Measurements from ENCODE around the gene FAM24B. TPM values are rescaled to one million over a fixed set of nuclear protein-coding genes. Genes with fewer than 3 reads are reported as not detected.

The FAM24B gene
- polyA plus RNA-seq, 1 experiment, result 4.6 TPM

DNA sequence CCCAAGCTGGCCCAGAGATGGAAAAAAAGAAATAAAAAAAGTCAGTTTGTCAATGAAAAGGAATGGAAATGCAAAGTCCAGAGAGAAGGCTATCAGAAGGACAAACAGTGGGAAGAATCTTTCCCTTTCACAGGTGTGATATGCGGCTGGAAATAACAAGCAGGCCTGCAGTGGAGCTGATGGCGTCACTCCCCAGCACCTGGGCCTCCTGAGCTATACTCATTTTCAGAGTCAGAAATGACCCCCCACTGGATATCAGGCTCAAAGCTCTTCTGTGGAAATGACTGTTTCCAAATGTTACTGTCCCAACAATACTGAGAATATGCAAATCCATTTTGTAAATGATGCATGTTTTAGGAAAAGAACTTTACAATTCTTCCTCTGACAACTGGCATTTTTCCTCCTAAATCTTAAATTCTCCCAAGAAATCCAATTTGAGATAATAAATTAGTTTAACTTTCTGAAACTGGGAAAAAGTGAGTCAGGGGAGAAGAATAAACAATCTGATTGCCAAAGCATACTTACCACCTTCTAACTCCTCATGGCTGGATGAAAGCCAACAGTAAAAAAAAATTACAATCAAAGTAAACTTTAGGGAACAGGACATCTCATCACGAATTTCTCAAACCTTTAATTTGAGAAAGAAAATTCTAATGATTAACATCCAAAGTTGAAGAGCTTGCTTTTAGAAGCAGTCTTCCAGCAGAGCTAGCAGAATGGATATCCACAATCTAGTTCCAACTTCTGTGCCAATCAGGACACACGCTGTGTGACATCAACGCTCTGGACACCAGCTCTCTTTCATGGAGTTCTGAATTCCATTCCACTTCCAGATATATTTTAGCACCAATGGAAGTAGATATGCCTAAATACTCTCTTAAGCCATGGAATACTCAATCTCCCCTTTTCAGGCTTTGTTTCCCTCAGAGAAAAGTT lies 28.4 kb downstream of the FAM24B start:
- no peak for DNase-seq (ENCODE audit: low read depth, low spot score)
- H3K27me3 ChIP-seq (ENCODE audit: control insufficient read depth, insufficient read depth, low read length), result no peaks in the 10 kb centered on the region
- H3K27ac ChIP-seq (ENCODE audit: low read depth, low read length), result no peak overlapping the region
- no peaks in the 10 kb centered on the region; the same call in 1 of the 2 replicates for H3K9me3 ChIP-seq (ENCODE audit: control insufficient read depth, insufficient read depth, low read length)
- CTCF ChIA-PET, result no interaction called here
- no peak overlapping the region for H3K4me3 ChIP-seq (ENCODE audit: low read depth, low read length)
- TF ChIP-seq, protein P1, sequence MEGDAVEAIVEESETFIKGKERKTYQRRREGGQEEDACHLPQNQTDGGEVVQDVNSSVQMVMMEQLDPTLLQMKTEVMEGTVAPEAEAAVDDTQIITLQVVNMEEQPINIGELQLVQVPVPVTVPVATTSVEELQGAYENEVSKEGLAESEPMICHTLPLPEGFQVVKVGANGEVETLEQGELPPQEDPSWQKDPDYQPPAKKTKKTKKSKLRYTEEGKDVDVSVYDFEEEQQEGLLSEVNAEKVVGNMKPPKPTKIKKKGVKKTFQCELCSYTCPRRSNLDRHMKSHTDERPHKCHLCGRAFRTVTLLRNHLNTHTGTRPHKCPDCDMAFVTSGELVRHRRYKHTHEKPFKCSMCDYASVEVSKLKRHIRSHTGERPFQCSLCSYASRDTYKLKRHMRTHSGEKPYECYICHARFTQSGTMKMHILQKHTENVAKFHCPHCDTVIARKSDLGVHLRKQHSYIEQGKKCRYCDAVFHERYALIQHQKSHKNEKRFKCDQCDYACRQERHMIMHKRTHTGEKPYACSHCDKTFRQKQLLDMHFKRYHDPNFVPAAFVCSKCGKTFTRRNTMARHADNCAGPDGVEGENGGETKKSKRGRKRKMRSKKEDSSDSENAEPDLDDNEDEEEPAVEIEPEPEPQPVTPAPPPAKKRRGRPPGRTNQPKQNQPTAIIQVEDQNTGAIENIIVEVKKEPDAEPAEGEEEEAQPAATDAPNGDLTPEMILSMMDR (IDR thresholded peaks at IDR 0.05; ENCODE audit: low read depth, low read length), result no peak
- POLR2A ChIA-PET, result interaction anchor here (0.7 kb wide), 1 partner anchor 17 kb away, joined by 3 read pairs; no protein-coding TSS in a partner anchor

DNA sequence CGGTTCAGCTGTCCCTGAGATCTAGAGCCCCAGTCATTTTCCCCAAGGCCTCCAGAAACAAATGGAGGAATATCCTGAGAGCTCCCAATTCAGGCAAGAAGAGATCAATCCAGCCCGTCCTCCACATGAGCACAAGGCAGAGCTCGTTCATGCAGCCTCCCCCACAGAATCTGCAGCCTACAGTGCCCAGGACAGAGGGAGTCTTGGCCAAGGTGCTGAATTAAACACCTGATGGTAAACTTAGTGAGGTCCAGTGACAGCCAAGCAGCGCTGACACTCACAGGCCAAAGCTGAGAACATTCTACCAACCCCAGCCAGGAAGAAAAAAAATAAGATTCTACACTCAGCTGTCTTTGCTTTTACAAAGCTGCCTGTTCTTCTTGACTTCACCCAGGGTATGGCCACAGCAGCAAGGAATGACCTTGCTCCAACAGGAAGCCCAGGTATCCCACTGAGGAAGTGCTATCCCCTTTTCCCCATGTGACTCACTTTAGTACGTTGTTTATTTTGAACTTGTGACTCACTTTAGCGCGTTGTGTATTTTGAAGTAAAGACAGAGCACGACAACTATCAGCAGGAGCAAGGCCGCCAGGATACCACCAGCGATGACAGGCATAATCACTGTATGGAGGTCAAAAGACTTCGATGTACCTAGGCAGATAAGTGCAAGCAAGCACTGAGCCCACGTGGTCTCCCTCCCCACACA lies 29.3 kb downstream of the FAM24B start:
- no peak for DNase-seq (ENCODE audit: low read depth, low spot score)
- ChIA-PET CTCF (no interaction called here), POLR2A (no interaction called here)
- TF ChIP-seq, protein P1 (IDR thresholded peaks at IDR 0.05; ENCODE audit: low read depth, low read length), result no peak
- Histone ChIP-seq H3K4me3 (ENCODE audit: low read depth, low read length) (no peak overlapping the region), H3K9me3 (ENCODE audit: control insufficient read depth, insufficient read depth, low read length) (no peaks in the 10 kb centered on the region; the same call in 1 of the 2 replicates), H3K27ac (ENCODE audit: low read depth, low read length) (no peak overlapping the region), H3K27me3 (ENCODE audit: control insufficient read depth, insufficient read depth, low read length) (no peaks in the 10 kb centered on the region)

DNA sequence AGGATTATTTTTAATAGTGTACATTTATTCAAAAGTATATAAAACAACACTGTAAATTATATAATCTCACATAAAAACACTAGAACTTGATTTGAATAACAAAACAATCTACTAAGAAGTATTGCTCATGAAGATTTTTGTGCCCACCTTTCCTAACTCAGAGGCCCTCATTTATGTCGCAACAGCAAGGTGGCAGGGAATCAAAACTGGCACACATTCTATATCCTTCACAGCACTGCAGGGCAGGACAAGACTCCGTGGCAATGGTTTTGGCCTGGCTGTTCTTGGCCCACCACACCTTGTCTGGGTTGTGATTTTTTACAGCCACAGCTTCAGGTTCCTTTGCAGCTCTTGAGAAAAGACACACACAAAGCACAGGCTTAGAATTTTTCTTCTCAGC lies 30.3 kb downstream of the FAM24B start:
- Histone ChIP-seq H3K27me3 (ENCODE audit: control insufficient read depth, insufficient read depth, low read length) (no peaks in the 10 kb centered on the region), H3K27ac (ENCODE audit: low read depth, low read length) (no peak overlapping the region), H3K4me3 (ENCODE audit: low read depth, low read length) (no peak overlapping the region), H3K9me3 (ENCODE audit: control insufficient read depth, insufficient read depth, low read length) (no peaks in the 10 kb centered on the region; the same call in 1 of the 2 replicates)
- ChIA-PET POLR2A (no interaction called here), CTCF (no interaction called here)
- no peak for DNase-seq (ENCODE audit: low read depth, low spot score)
- TF ChIP-seq, protein P1 (IDR thresholded peaks at IDR 0.05; ENCODE audit: low read depth, low read length), result no peak

DNA sequence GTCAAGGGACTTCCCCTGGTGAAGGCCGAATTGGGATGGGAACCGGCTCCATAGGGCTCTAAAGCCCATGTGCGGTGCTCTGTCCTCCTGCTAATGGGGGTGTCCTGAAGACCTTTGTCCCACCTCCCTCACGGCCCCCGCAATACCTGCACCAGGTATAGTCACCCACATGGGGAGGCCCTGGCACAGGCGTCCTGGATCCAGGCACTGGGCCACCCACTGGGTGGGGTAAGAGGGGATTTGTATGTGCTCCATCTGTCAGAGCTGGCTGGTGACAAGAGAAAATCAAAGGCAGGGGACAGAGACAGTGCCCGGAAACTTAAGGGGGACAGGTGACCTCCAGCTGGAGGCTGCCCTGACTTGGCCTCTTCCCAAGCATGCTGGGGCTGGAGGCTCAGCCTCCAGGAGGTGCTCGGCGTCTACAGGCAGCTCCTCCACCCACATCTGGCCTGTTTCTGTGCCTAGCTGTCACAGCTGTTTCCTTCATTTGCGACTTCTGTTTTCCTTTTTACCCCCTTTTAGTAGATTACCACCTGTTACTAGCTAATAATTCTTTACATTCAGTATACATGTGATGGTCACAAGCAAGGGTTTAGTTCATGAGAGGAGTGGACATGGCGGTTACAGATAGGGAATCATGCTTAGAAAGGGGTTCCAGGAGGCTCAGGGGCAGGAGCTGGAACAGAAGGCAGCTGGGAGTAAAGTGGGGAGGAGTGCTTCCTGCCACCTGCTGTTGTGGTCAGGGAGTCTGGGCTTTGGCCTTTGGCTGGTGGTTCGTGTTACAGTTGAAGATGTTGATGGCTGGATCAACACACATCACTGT lies 31.4 kb downstream of the FAM24B start:
- Histone ChIP-seq H3K4me3 (ENCODE audit: low read depth, low read length) (no peak overlapping the region), H3K27ac (ENCODE audit: low read depth, low read length) (no peak overlapping the region), H3K27me3 (ENCODE audit: control insufficient read depth, insufficient read depth, low read length) (no peaks in the 10 kb centered on the region), H3K9me3 (ENCODE audit: control insufficient read depth, insufficient read depth, low read length) (no peaks in the 10 kb centered on the region; the same call in 1 of the 2 replicates)
- DNase-seq (ENCODE audit: low read depth, low spot score), result no peak
- POLR2A ChIA-PET, result no interaction called here
- CTCF ChIA-PET, result interaction anchor here (0.6 kb wide), 1 partner anchor 142 kb away, joined by 3 read pairs; no protein-coding TSS in a partner anchor
- TF ChIP-seq, protein P1 (IDR thresholded peaks at IDR 0.05; ENCODE audit: low read depth, low read length), result no peak
